ENCODE results near the gene GLT8D2.

GLT8D2 gene

DNA sequence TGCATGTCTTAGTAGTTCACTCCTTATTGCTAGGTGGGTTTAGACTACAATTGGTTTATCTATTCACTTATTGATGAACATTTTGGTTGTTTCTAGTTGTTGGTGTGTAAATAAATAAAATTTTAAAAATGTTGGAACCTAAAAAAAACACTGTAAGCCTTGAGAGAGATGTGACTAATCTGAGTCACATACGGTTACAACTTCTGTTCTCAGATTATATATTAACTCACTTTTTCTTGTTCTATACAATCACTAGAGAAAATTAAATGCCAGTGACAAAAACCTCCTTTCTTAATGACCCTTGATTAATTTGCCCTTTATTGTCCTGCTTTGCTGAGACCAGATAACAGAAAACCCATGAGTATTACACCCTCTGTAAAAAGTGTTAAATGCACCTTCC is 91.4 kb downstream of the GLT8D2 start:
- H3K9ac ChIP-seq (ENCODE audit: low read depth in 1 of 2, low read length in 2 of 2) = no peak overlapping the region
- peaks cover 0 to 10% of the 10 kb centered on the region in 2 donors for H3K36me3 ChIP-seq (ENCODE audit: control insufficient read depth in 1 of 2, insufficient read depth in 2 of 2, low read length in 2 of 2)
- H3K9me3 ChIP-seq (ENCODE audit: control insufficient read depth in 1 of 2, low read length in 2 of 2) = no peaks in the 10 kb centered on the region
- no peak overlapping the region for H3K4me3 ChIP-seq (ENCODE audit: low read depth in 1 of 2, low read length in 2 of 2)
- H3K27ac ChIP-seq (ENCODE audit: low read depth, low read length) = no peak overlapping the region
- H3K4me1 ChIP-seq (ENCODE audit: control insufficient read depth in 1 of 2, insufficient read depth in 2 of 2, low read length in 2 of 2) = peaks cover 8 to 11% of the 10 kb centered on the region in 2 donors
- H3K27me3 ChIP-seq (ENCODE audit: control insufficient read depth in 1 of 2, insufficient read depth in 2 of 2, low read length in 2 of 2) = no peaks in the 10 kb centered on the region

GRCh38 chr12:103957865-103958388 is 92.1 kb downstream of the GLT8D2 start:
- no peaks in the 10 kb centered on the region for H3K9me3 ChIP-seq (ENCODE audit: control insufficient read depth in 1 of 2, low read length in 2 of 2)
- H3K27ac ChIP-seq (ENCODE audit: low read depth, low read length) = peak overlapping the region; percentile 40
- no peaks in the 10 kb centered on the region for H3K27me3 ChIP-seq (ENCODE audit: control insufficient read depth in 1 of 2, insufficient read depth in 2 of 2, low read length in 2 of 2)
- no peak overlapping the region for H3K9ac ChIP-seq (ENCODE audit: low read depth in 1 of 2, low read length in 2 of 2)
- peak overlapping the region; percentile 76 to 95 for H3K4me3 ChIP-seq (ENCODE audit: low read depth in 1 of 2, low read length in 2 of 2)
- peaks cover 8 to 11% of the 10 kb centered on the region in 2 donors for H3K4me1 ChIP-seq (ENCODE audit: control insufficient read depth in 1 of 2, insufficient read depth in 2 of 2, low read length in 2 of 2)
- peaks cover 0 to 17% of the 10 kb centered on the region in 2 donors for H3K36me3 ChIP-seq (ENCODE audit: control insufficient read depth in 1 of 2, insufficient read depth in 2 of 2, low read length in 2 of 2)

DNA sequence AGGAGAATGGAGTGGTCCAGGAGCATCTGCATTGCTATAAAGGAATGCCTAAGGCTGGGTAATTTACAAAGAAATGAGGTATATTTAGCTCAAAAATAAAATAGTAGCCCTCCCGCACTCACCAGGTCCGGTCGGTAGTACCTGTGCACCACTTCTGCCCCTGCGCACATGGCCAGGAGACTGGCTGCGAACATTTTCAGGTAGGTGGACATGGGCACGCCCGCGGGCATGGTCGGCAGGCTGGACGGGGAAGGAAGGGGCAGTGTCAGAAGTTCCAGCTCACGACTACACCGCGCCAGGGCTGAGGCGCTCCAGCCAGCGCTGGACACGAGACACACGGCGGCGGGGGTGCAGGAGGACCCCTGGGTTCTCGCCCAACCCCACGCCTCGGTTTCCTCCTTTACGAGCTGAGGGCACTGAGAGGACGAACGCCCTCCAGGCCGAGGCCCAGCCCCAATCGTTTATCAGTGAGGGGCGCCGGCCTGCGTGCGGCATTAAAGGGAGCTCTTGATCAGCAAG is 93.4 kb downstream of the GLT8D2 start:
- Histone ChIP-seq H3K27ac (ENCODE audit: low read depth, low read length) (peak overlapping the region; percentile 70), H3K9ac (ENCODE audit: low read depth in 1 of 2, low read length in 2 of 2) (peak overlapping the region; percentile 67 to 90), H3K4me3 (ENCODE audit: low read depth in 1 of 2, low read length in 2 of 2) (peak overlapping the region; percentile 76 to 95), H3K27me3 (ENCODE audit: control insufficient read depth in 1 of 2, insufficient read depth in 2 of 2, low read length in 2 of 2) (no peaks in the 10 kb centered on the region), H3K4me1 (ENCODE audit: control insufficient read depth in 1 of 2, insufficient read depth in 2 of 2, low read length in 2 of 2) (peaks cover 8 to 11% of the 10 kb centered on the region in 2 donors), H3K36me3 (ENCODE audit: control insufficient read depth in 1 of 2, insufficient read depth in 2 of 2, low read length in 2 of 2) (peaks cover 0 to 30% of the 10 kb centered on the region in 2 donors), H3K9me3 (ENCODE audit: control insufficient read depth in 1 of 2, low read length in 2 of 2) (no peaks in the 10 kb centered on the region)

GRCh38 chr12:103955811-103956508 is 94.0 kb downstream of the GLT8D2 start:
- Histone ChIP-seq H3K4me3 (ENCODE audit: low read depth in 1 of 2, low read length in 2 of 2) (peak overlapping the region; percentile 76 to 95), H3K36me3 (ENCODE audit: control insufficient read depth in 1 of 2, insufficient read depth in 2 of 2, low read length in 2 of 2) (peaks cover 0 to 34% of the 10 kb centered on the region in 2 donors), H3K4me1 (ENCODE audit: control insufficient read depth in 1 of 2, insufficient read depth in 2 of 2, low read length in 2 of 2) (peaks cover 8 to 11% of the 10 kb centered on the region in 2 donors), H3K9ac (ENCODE audit: low read depth in 1 of 2, low read length in 2 of 2) (peak overlapping the region; percentile 67 to 90), H3K9me3 (ENCODE audit: control insufficient read depth in 1 of 2, low read length in 2 of 2) (no peaks in the 10 kb centered on the region), H3K27me3 (ENCODE audit: control insufficient read depth in 1 of 2, insufficient read depth in 2 of 2, low read length in 2 of 2) (no peaks in the 10 kb centered on the region), H3K27ac (ENCODE audit: low read depth, low read length) (no peak overlapping the region)

- Histone ChIP-seq H3K27ac (ENCODE audit: low read depth, low read length) (no peak overlapping the region), H3K9ac (ENCODE audit: low read depth in 1 of 2, low read length in 2 of 2) (no peak overlapping the region), H3K27me3 (ENCODE audit: control insufficient read depth in 1 of 2, insufficient read depth in 2 of 2, low read length in 2 of 2) (no peaks in the 10 kb centered on the region), H3K4me1 (ENCODE audit: control insufficient read depth in 1 of 2, insufficient read depth in 2 of 2, low read length in 2 of 2) (peaks cover 8 to 11% of the 10 kb centered on the region in 2 donors), H3K4me3 (ENCODE audit: low read depth in 1 of 2, low read length in 2 of 2) (no peak overlapping the region), H3K36me3 (ENCODE audit: control insufficient read depth in 1 of 2, insufficient read depth in 2 of 2, low read length in 2 of 2) (peaks cover 18 to 67% of the 10 kb centered on the region in 2 donors), H3K9me3 (ENCODE audit: control insufficient read depth in 1 of 2, low read length in 2 of 2) (no peaks in the 10 kb centered on the region)
Measured at GRCh38 chr12:103952497-103952896, 97.5 kb downstream of the GLT8D2 start.

DNA sequence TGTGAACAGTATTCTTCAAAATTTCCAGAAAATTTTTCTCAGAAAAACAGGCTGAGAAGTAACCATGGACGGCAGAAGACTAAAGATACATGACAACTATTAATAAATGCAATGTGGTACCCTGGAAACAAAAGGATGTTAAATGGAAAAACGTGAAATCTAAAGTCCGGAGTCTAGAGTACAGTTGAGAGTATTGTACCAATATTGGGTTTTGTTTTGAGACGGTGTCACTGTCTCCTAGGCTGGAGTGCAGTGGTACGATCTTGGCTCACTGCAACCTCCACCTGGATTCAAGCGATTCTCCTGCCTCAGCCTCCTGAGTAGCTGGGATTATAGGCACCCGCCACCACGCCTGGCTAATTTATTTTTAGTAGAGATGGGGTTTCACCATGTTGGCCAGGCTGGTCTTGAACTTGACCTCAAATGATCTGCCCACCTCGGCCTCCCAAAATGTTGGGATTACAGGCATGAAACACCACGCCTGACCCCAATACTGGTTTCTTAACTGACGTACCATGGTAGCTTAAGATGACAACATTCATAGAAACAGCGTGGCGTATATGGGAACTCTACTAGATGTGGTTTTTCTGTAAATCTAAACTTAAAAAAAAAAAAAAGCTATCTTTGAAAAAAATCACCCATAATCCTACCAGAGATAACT is 101.1 kb downstream of the GLT8D2 start:
- Histone ChIP-seq H3K9ac (ENCODE audit: low read depth in 1 of 2, low read length in 2 of 2) (no peak overlapping the region), H3K27ac (ENCODE audit: low read depth, low read length) (no peak overlapping the region), H3K4me1 (ENCODE audit: control insufficient read depth in 1 of 2, insufficient read depth in 2 of 2, low read length in 2 of 2) (no peaks in the 10 kb centered on the region), H3K27me3 (ENCODE audit: control insufficient read depth in 1 of 2, insufficient read depth in 2 of 2, low read length in 2 of 2) (no peaks in the 10 kb centered on the region), H3K36me3 (ENCODE audit: control insufficient read depth in 1 of 2, insufficient read depth in 2 of 2, low read length in 2 of 2) (peaks cover 53 to 96% of the 10 kb centered on the region in 2 donors), H3K4me3 (ENCODE audit: low read depth in 1 of 2, low read length in 2 of 2) (no peak overlapping the region), H3K9me3 (ENCODE audit: control insufficient read depth in 1 of 2, low read length in 2 of 2) (no peaks in the 10 kb centered on the region)

- Histone ChIP-seq H3K4me1 (ENCODE audit: control insufficient read depth in 1 of 2, insufficient read depth in 2 of 2, low read length in 2 of 2) (no peaks in the 10 kb centered on the region), H3K27me3 (ENCODE audit: control insufficient read depth in 1 of 2, insufficient read depth in 2 of 2, low read length in 2 of 2) (no peaks in the 10 kb centered on the region), H3K36me3 (ENCODE audit: control insufficient read depth in 1 of 2, insufficient read depth in 2 of 2, low read length in 2 of 2) (peaks cover 61 to 96% of the 10 kb centered on the region in 2 donors), H3K9ac (ENCODE audit: low read depth in 1 of 2, low read length in 2 of 2) (no peak overlapping the region), H3K27ac (ENCODE audit: low read depth, low read length) (no peak overlapping the region), H3K4me3 (ENCODE audit: low read depth in 1 of 2, low read length in 2 of 2) (no peak overlapping the region), H3K9me3 (ENCODE audit: control insufficient read depth in 1 of 2, low read length in 2 of 2) (no peaks in the 10 kb centered on the region)
Measured at GRCh38 chr12:103947871-103948555, 102.0 kb downstream of the GLT8D2 start.

- no peak overlapping the region for H3K27ac ChIP-seq (ENCODE audit: low read depth, low read length)
- no peaks in the 10 kb centered on the region for H3K27me3 ChIP-seq (ENCODE audit: control insufficient read depth in 1 of 2, insufficient read depth in 2 of 2, low read length in 2 of 2)
- H3K9me3 ChIP-seq (ENCODE audit: control insufficient read depth in 1 of 2, low read length in 2 of 2) = no peaks in the 10 kb centered on the region
- H3K36me3 ChIP-seq (ENCODE audit: control insufficient read depth in 1 of 2, insufficient read depth in 2 of 2, low read length in 2 of 2) = peaks cover 79 to 98% of the 10 kb centered on the region in 2 donors
- H3K4me1 ChIP-seq (ENCODE audit: control insufficient read depth in 1 of 2, insufficient read depth in 2 of 2, low read length in 2 of 2) = no peaks in the 10 kb centered on the region
- H3K9ac ChIP-seq (ENCODE audit: low read depth in 1 of 2, low read length in 2 of 2) = no peak overlapping the region
- no peak overlapping the region for H3K4me3 ChIP-seq (ENCODE audit: low read depth in 1 of 2, low read length in 2 of 2)
Measured at GRCh38 chr12:103944964-103945363, 105.0 kb downstream of the GLT8D2 start.

Measured in duodenal mucosa (tissue), 2 donors.